Fibroblast of lung (primary cell): ENCODE measurements around the gene CLIP4.

ENCODE experiments used
- CTCF ChIP-seq, 2 donors: IDR thresholded peaks in 1 of 2; conservative IDR thresholded peaks in 1 of 2; 1 replicate in 1 of 2; 2 replicates in 1 of 2; pipeline ENCODE4 v1.5.1; 2011 to 2012; ENCODE audit warnings: low read length in 2 of 2, control low read depth in 1 of 2, inconsistent platforms in 1 of 2, low read depth in 1 of 2, mild to moderate bottlenecking in 1 of 2
- EZH2 ChIP-seq: IDR thresholded peaks from 2 replicates; pipeline ENCODE4 v1.5.1; 2012; ENCODE audit warnings: low read length, control low read depth, mild to moderate bottlenecking; ENCODE audit errors: missing control alignments

- TF ChIP-seq CTCF (conservative IDR thresholded peaks at IDR 0.05 in 1 of 2, IDR thresholded peaks at IDR 0.05 in 1 of 2; ENCODE audit: low read depth in 1 of 2, low read length in 2 of 2) (no peak), EZH2 (no peak)
Observed at GRCh38 chr2:29113891-29114321, 1.3 kb upstream of the CLIP4 start.
